ENCODE data around the gene MPL.

MPL gene

DNA sequence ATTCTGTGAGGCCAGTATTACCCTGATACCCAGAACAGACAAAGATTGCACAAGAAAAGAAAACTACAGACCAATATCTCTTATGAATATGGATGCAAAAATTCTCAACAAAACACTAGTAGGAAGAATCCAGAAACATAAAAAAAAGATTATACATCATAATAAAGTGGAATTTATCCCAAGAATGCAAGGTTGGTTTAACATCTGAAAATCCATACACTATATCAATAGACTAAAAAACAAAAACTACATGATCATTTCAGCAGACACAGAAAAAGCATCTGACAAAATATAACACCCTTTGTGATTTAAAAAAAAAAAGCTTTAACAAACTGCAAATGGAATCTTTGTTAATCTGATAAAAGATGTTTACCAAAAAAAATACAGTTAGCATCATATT, 12.2 kb upstream of the MPL start:
- DNase-seq (ENCODE audit: low read depth in 2 of 2): no peak

DNA sequence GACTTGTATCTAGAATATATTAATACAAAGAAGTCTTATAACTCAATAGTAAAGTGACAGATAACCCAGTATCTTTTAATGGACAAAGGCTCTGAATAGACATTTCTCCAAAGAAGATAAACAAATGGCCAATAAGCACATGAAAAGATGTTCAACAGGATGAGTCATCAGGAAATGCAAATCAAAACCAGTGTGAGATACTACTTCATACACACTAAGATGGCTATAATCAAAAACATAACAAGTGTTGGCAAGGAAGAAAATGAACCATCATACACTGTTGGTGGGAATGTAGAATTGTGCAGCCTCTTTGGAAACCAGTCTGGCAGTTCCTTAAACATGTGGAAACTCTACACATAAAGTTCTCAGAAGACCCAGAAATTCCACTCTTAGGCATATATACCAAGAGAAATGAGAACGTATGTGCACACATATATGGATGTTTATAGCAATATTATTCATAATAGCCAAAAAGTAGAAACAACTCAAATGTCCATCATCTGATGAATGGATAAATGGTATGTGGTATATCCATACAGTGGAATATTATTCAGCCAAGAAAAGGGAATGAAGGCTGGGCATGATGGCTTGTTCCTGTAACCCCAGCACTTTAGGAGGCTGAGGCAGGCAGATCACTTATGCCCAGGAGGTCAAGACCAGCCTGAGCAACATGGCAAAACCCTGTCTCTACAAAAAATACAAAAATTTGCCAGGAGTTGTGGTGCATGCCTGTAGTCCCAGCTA, 9.9 kb upstream of the MPL start:
- DNase-seq (ENCODE audit: low read depth in 2 of 2): no peak

DNA sequence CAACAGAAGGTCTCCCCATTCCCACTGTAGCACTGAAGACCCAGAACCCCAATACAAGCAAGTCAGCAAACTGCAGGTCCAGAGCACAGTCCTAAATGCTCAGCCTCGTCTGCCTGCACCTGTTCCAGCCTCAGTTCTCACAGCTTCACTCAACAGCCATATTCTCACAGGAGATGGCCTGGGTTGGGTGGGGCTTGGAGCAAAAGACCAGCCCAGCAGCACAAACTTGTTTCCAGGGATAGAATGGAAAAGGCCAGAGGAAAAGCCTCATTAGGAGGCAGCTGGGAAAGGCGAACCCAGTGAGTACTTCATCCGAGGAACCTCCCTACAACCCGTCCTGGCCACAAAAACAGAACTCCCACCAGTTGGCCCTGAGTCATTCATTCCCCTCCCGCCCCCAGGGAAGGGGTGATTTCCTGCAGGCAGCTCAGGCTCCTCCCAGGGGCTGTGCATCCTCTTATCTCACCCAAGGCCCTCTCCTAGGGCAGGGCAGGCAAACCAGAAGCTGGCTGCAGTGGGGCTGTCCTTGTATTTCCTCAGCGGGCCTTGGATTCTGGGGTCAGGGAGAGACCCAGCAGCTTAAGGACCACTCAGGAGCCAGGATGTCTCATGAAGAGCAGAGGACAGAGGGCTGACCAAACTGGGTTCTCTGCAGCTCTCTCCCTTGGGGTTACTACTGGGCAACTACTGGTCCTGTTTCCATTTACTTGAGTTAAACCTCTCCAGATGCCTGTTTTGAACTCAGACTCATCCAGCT, 7.4 kb upstream of the MPL start:
- no peak for DNase-seq (ENCODE audit: low read depth in 2 of 2)

DNA sequence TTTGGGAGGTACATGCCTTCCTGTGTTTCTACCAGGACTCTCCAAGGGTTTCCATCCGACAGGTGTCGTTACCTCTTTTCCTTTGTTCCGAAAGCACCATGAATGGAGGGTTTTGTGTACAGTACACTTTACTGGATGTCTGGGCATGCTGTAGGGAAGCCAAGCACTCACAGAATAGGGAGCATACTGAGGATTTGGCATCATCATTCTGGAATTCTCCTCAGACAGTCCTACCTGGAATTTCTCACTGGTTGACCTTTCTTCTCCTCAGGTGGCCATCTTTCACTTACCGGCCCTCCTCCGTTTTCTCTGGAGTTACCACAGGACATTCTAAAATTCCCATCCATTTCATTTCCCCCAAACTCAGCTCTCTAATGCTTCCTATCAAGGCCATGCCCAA, 5.9 kb upstream of the MPL start:
- DNase-seq (ENCODE audit: low read depth in 2 of 2): no peak

DNA sequence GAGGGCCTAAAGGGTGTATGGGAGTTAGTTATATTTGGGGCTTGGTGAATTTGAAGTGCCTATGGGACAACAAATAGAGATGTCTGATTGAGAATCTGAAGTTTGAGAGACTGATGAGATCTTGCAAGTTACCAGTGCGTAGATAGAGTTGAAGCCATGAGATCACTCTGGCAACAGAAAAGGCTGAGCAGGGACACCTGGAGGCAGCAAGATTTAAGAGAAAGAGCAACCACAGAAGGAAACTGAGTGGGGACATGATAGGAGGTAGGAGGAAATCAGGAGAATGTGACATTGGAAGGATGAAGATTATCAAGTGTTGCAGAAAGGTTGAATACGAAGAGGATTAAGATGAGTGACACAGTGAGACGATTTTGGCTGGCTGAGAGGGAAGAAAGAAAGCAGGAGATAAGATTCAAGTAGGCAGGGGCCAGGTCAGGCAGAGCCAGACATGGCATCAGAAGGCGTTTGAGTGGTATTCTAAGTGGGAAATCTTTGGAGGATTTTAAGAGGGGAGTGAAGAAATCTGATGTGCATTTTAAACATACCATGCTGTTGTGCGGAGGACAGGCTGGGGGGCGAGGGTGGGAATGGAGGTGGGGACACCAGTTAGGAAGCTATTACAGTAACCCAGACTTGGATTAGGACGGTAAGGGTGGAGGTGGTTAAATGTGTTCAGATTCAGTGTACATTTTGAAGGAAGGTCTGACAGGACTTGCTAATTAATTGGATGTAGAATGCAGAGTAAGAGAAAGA, 3.0 kb upstream of the MPL start:
- DNase-seq (ENCODE audit: low read depth in 2 of 2): no peak

DNA sequence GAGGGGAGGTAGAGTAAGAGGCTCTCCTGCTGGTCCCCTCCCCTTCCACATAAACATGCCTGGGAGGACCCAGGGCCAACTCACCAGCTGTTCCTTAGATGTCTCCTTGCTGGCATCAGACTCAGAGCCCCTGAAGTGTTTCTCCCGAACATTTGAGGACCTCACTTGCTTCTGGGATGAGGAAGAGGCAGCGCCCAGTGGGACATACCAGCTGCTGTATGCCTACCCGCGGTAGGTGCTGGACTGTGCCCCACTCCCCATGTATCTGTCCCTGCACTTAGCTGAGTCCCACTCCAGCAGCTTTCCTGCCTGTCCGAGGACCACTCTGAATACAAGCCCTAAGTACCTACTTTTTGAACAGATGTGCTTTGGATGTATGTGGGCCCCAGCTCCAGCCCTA, 383 bp downstream of the MPL start:
- no peak for DNase-seq (ENCODE audit: low read depth in 2 of 2)

DNA sequence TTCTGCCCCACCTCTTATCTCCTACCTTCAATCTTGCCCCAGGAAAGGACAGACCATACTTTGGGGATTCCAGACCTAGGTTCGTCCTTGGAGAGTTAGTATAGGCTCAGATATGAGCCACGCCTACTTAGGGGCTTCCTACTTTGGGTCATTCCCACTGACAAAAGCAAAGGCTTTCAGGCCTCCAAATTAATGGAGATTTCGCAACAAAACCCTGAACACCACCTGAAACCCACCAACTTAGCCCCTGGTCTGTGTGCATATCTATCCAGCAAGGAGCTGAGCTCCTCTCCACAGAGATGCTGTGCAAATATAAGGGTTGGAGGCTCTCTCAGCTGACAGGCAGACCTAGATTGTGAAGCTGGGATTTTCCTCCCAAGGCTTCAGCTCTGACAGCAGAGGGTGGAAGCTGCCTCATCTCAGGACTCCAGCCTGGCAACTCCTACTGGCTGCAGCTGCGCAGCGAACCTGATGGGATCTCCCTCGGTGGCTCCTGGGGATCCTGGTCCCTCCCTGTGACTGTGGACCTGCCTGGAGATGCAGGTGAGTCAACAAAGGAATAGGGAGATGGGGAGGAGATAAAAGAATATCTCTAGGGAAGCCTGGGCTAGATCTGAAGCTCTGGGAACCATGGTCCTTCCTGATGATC, 2.1 kb downstream of the MPL start:
- no peak for DNase-seq (ENCODE audit: low read depth in 2 of 2)

DNA sequence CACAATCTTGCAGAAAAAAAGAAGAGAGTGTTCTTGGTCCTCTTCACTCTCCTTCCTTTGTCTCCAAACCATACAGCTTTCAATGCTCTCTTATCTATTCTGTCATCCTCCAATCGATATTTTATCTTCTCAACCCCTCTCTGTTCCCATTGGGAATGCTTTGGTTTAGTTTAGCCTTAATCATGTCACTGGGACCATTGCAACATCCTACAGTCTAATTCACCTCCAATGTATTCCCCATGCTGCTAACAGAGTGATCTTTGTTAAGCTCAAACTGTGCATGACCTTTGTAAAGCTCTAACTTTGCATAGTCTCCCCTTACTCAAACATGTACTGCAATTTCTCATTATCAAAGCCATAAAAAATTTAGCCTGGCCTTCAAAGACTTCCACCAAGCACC, 2.9 kb downstream of the MPL start:
- DNase-seq (ENCODE audit: low read depth in 2 of 2): no peak

DNA sequence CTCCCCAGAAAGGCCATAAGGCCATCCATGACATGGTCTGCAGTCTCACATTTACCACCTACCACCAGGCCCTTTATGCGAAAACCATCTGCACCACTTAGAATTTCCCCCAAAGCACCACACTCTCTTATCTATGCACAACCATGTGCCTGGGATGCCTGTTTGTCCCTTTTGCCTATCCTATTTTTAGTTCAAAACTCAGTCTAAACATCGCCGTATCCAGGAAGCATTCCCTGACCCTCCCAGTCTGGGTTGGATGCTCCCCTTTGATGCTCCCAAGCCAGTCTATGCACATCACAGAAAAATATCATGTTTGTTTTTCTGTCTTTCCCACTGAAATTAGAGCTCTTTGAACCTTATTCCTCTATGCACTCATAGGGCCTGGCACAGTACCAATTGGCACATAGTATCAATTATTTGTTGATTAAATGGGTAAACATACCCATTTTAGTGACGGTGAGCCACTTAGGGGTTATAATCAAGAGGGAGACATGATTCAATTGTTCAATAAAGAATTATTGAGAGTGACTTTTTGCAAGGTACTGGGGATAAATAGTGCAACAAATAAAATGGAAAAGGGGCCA, 6.7 kb downstream of the MPL start:
- no peak for DNase-seq (ENCODE audit: low read depth in 2 of 2)

DNA sequence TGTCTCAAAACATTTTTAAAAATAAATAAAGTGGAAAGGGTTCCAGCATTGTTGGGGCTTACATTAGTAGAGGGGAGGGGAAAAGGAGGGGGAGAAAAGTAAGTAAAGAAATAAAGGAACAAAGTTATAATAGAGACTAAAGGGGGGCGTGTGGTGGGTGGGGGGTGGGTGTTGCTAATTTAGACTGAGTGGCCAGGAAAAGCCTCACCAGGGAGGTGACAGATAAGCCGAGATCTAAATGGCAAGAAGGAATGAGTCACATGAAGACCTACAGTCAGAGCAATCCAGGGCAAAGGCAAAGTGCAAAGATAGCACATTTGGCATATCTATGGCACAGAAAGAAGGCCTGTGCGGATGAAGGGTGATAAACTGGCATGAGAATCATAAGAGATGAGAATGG, 7.5 kb downstream of the MPL start:
- DNase-seq (ENCODE audit: low read depth in 2 of 2): no peak

DNA sequence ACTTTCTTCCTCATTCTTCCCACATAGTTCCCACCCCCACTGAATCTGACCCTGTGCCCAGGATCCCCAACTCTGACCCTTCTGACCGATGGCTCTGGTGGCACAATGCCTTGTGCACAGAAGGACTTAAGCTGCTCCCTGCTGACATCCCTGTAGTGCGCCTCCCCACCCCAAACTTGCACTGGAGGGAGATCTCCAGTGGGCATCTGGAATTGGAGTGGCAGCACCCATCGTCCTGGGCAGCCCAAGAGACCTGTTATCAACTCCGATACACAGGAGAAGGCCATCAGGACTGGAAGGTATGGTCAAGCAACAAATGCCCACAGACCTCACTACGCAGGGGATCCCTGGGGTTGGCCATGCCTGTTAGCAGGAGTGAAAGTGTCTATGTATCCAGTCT, 9.0 kb downstream of the MPL start:
- DNase-seq (ENCODE audit: low read depth in 2 of 2): no peak

DNA sequence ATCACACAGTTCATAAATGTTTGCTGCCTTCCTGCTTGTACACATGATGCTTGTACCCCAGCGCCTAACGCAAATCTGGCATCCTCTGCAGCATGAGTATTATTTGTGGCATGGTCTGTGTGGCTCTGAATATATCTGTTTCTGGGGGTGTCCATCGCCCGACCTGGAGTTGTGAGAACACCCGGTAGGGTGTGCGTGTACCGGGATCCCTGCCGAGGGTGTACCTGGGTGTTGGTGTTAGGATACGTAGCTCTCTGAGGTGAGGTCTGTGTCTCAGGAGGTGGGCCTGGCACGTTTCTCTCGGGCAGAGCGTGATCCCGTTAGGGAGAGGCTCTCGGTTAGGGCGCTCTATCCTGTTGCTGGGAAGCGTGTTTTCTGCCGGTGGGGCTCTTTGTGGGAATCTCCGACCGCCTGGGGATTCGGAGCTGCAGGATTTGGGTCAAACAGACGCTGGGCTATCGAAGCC, 10.8 kb downstream of the MPL start:
- DNase-seq (ENCODE audit: low read depth in 2 of 2): no peak

DNA sequence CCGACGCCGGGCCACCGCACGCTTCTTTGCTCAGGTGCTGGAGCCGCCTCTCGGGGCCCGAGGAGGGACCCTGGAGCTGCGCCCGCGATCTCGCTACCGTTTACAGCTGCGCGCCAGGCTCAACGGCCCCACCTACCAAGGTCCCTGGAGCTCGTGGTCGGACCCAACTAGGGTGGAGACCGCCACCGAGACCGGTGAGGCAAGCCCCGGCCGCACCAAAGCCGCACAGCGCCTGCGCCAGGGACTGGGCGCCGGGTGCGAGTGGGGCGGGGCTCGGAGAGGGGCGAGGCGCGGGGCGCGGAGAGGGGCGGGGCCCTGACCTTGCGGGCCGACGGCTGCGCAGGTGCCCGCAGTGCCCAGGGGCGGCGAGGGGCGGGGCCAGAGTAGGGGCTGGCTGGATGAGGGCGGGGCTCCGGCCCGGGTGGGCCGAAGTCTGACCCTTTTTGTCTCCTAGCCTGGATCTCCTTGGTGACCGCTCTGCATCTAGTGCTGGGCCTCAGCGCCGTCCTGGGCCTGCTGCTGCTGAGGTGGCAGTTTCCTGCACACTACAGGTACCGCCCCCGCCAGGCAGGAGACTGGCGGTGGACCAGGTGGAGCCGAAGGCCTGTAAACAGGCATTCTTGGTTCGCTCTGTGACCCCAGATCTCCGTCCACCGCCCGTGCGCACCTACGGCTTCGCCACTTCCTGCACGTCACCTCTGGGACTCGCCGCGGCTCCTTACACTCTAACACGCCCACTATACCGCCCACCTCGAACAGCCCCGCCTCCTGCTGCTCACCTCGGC, 11.4 kb downstream of the MPL start:
- DNase-seq (ENCODE audit: low read depth in 2 of 2): no peak

DNA sequence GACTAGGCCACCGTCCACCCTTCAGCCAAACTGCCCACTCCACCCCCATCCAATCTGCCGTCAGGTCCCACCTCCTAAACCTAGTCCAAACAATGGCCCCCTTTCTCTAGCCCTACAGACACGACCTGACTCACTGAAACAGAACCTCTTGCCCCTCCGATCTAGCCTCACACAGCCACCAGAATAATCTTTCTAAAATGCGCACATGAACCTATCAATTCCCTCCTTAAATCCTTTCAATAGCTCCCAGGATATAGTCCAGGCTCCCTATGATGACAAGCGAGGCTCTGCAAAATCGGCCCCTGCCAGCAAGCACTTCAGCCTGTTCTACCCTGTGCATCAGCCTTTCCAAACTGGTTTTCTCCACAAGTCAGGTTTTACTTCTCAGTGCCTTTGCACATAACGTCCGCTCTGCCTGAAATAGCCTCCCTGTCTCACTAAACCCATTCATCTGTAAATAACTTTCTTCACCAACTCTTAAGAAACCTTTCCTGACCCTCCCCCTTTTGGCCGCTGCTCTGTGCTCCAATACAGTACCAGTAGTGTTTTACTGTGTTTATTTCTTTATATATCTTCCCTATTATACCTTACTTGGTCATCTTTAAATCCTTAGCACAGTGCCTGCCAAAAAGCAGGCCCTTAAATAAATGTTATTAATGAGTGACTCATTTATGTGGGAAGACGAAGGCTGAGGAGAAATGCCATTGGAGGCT, 12.1 kb downstream of the MPL start:
- no peak for DNase-seq (ENCODE audit: low read depth in 2 of 2)

DNA sequence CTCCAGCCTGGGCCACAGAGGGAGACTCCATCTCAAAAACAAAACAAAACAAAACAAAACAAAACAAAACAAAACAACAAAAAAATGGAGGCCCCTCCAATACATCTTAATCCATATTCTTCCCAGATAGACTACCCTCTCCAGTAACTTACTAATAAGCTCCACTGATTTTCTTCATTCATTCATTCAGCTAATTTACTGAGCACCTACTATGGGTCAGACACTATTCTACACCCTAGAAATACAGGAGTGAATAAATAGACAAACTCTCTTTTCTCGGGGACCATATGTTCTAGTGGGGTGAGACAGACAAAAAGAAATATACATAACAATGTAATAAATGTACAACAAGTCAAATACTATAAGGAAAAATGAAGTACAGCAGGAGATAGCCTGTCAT, 13.4 kb downstream of the MPL start:
- DNase-seq (ENCODE audit: low read depth in 2 of 2): no peak

DNA sequence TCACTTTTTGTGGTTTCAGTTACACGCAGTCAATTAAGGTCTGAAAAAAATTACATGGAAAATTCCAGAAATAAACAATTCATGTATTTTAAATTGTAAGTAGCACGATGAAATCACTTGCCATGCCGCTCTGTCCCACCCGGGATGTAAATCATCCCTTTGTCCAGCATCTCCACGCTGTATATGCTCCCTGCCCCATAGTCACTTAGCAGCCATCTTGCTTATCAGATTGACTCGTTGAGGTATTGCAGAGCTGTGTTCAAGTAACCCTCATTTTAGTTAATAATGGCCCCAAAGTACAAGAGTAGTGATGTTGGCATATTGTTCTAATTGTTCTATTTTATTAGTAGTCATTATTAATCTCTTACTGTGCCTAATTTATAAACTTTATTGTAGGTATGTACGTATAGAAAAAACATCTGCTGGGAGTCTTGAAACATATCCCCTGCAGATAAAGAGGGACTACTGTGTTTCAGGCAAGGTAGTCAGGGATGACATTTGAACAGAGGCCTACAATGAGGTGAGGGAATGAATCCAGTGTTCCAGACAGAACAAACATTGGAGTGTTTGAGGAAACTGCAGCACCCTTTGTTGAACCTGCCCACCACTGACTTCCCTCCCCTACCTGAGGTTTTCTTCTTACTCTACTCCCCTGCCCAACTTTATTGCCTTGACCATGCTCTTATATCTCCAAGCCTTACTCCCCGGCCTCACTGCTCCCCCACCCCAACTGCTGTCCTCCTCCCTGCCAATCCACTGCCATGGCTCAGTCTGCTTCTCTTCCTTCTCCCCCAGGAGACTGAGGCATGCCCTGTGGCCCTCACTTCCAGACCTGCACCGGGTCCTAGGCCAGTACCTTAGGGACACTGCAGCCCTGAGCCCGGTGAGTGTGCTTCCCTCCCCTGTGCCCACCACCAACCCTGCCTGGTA, 14.1 kb downstream of the MPL start:
- no peak for DNase-seq (ENCODE audit: low read depth in 2 of 2)

DNA sequence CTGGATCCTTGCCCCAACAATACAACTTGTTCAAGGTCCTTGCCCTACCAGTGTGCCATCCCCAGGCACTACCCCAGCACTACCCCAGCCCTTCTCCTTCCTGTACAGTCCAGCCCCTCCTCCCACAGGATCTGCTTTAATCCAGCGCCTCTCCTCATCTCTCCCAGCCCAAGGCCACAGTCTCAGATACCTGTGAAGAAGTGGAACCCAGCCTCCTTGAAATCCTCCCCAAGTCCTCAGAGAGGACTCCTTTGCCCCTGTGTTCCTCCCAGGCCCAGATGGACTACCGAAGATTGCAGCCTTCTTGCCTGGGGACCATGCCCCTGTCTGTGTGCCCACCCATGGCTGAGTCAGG, 14.7 kb downstream of the MPL start:
- no peak for DNase-seq (ENCODE audit: low read depth in 2 of 2)

DNA sequence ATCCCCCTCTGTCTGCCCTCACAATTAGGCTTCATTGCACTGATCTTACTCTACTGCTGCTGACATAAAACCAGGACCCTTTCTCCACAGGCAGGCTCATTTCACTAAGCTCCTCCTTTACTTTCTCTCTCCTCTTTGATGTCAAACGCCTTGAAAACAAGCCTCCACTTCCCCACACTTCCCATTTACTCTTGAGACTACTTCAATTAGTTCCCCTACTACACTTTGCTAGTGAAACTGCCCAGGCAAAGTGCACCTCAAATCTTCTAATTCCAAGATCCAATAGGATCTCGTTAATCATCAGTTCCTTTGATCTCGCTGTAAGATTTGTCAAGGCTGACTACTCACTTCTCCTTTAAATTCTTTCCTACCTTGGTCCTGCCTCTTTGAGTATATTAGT, 15.3 kb downstream of the MPL start:
- DNase-seq (ENCODE audit: low read depth in 2 of 2): no peak

DNA sequence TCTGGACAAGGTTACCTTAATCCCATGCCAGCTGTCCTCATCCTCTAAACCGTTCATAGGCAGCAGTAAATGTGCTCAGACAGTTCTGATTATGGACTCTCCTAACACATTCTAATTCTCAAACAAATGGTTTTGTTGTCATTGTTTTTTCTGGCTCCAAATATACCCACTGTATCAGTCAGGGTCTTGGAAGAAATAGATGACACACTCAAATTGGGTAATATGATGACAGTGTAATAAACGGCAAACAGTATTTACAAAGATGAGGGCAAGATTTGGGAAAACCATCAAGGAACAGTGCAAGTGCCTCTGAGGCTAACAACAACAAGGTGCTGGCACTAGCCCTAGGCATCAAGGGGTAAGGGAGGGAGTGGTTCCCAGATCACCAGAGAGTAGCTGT, 16.9 kb downstream of the MPL start:
- DNase-seq (ENCODE audit: low read depth in 2 of 2): no peak
